MCF 10A (cell line): ENCODE data around the gene TRIM33. TPM values are rescaled to one million over a fixed set of nuclear protein-coding genes. Genes with fewer than 3 reads are reported as not detected.

ENCODE experiments used
- BruUV-seq: library from RNA; stranded (reverse); fragments of 400-500 nt; replicated peaks from 2 replicates; lab custom pipeline; 2021; lab: Mats Ljungman, UMichigan
- CTCF ChIA-PET: fragments of 300-600 bp; sonication (Branson Sonifier 250); formaldehyde crosslinking; extraction: SDS; loops from one replicate; lab custom pipeline; 2021; ENCODE audit warnings: antibody characterized with exemption, inconsistent platforms; lab: Yijun Ruan, JAX
- POLR2A ChIA-PET: fragments of 300-600, 350-650 bp; sonication (Branson Sonifier 250); formaldehyde crosslinking; extraction: SDS; loops from one replicate; lab custom pipeline; 2020; ENCODE audit warnings: antibody characterized with exemption, inconsistent platforms; lab: Yijun Ruan, JAX
- DNase-seq: peaks from one replicate; pipeline ENCODE4 v3.0.0-alpha.2; 2018; ENCODE audit not compliant: unreplicated experiment
- H3K27ac Mint-ChIP-seq: one replicate; pipeline ENCODE4 v1.8.0; 2022; ENCODE audit warnings: mild to moderate bottlenecking, low read depth, mixed read lengths; ENCODE audit not compliant: unreplicated experiment
- H3K27me3 Mint-ChIP-seq: one replicate; pipeline ENCODE4 v1.8.0; 2022; ENCODE audit warnings: mixed read lengths; ENCODE audit not compliant: insufficient read depth, unreplicated experiment
- H3K36me3 Mint-ChIP-seq: one replicate; pipeline ENCODE4 v1.8.0; 2022; ENCODE audit warnings: mild to moderate bottlenecking, moderate library complexity, mixed read lengths; ENCODE audit not compliant: insufficient read depth, unreplicated experiment
- H3K4me1 Mint-ChIP-seq: one replicate; pipeline ENCODE4 v1.8.0; 2022; ENCODE audit warnings: mixed read lengths; ENCODE audit not compliant: insufficient read depth, unreplicated experiment
- H3K4me3 Mint-ChIP-seq: one replicate; pipeline ENCODE4 v1.8.0; 2022; ENCODE audit warnings: mild to moderate bottlenecking, moderate library complexity, mixed read lengths; ENCODE audit not compliant: unreplicated experiment
- H3K9me3 Mint-ChIP-seq: one replicate; pipeline ENCODE4 v1.8.0; 2022; ENCODE audit warnings: mixed read lengths; ENCODE audit not compliant: unreplicated experiment
- CTCF ChIP-seq: fragments of 200-600 bp; IDR thresholded peaks from one replicate; pipeline ENCODE4 v1.8.0; 2022; ENCODE audit warnings: antibody characterized with exemption, mild to moderate bottlenecking; ENCODE audit not compliant: unreplicated experiment
- intact Hi-C: fragments of 100-400 bp; cut with micrococcal nuclease; formaldehyde crosslinking; loops from 2 replicates; pipeline ENCODE4 v1.14.1; 2022
- total RNA-seq: library from RNA; stranded (reverse); gene quantifications from 2 replicates; pipeline ENCODE4 v1.2.3, GENCODE V29; 2022

TRIM33 gene
- total RNA-seq, 1 experiment from 2014 or later = 33.2 TPM

GRCh38 chr1:114531094-114531493, 20.1 kb upstream of the TRIM33 start:
- intact Hi-C loops = no loop called here

GRCh38 chr1:114530224-114530623, 19.2 kb upstream of the TRIM33 start:
- DNase-seq = no peak
- CTCF ChIA-PET = interaction anchor here (0.6 to 1.0 kb wide), 3 partner anchors 18 to 1699 kb away, joined by 3 read pairs; no protein-coding TSS in a partner anchor
- no peaks in the 10 kb centered on the region for H3K9me3 Mint-ChIP-seq
- TF ChIP-seq CTCF = no peak
- intact Hi-C loops = no loop called here
- no peak overlapping the region for H3K4me3 Mint-ChIP-seq
- no peaks in the 10 kb centered on the region for H3K27me3 Mint-ChIP-seq
- H3K4me1 Mint-ChIP-seq = no peaks in the 10 kb centered on the region
- POLR2A ChIA-PET = interaction anchor here (1.2 kb wide), 1 partner anchor 19 kb away, joined by 3 read pairs; no protein-coding TSS in a partner anchor
- no peaks in the 10 kb centered on the region for H3K36me3 Mint-ChIP-seq
- no peak overlapping the region for H3K27ac Mint-ChIP-seq
- BruUV-seq = no TSS peak

More at GRCh38 chr1:114531094-114531493, 20.1 kb upstream of the TRIM33 start:
- H3K9me3 Mint-ChIP-seq = no peaks in the 10 kb centered on the region
- no peaks in the 10 kb centered on the region for H3K27me3 Mint-ChIP-seq
- H3K4me3 Mint-ChIP-seq = no peak overlapping the region
- no peak for DNase-seq
- no TSS peak for BruUV-seq
- H3K36me3 Mint-ChIP-seq = no peaks in the 10 kb centered on the region
- TF ChIP-seq CTCF = no peak
- CTCF ChIA-PET = interaction anchor here (1.0 kb wide), 1 partner anchor 19 kb away, joined by 3 read pairs; no protein-coding TSS in a partner anchor
- no peak overlapping the region for H3K27ac Mint-ChIP-seq
- POLR2A ChIA-PET = no interaction called here
- H3K4me1 Mint-ChIP-seq = no peaks in the 10 kb centered on the region

- CTCF ChIA-PET = interaction anchor here (1.6 kb wide), 1 partner anchor 14 kb away, joined by 3 read pairs; the partner anchor contains the start of gene TRIM33
- no peaks in the 10 kb centered on the region for H3K4me1 Mint-ChIP-seq
- no peak for DNase-seq
- no peak for TF ChIP-seq CTCF
- H3K4me3 Mint-ChIP-seq = no peak overlapping the region
- POLR2A ChIA-PET = interaction anchor here (1.3 to 2.3 kb wide), 3 partner anchors 10 to 31 kb away, joined by 4 to 8 read pairs (median 4); partner anchors contain the start of gene TRIM33
- no peaks in the 10 kb centered on the region for H3K9me3 Mint-ChIP-seq
- no peaks in the 10 kb centered on the region for H3K36me3 Mint-ChIP-seq
- BruUV-seq = no TSS peak
- H3K27me3 Mint-ChIP-seq = no peaks in the 10 kb centered on the region
- intact Hi-C loops = no loop called here
- H3K27ac Mint-ChIP-seq = no peak overlapping the region
Observed at GRCh38 chr1:114524944-114525343, 13.9 kb upstream of the TRIM33 start.

GRCh38 chr1:114522264-114522575, 11.2 kb upstream of the TRIM33 start:
- CTCF ChIA-PET = no interaction called here
- no TSS peak for BruUV-seq
- no peaks in the 10 kb centered on the region for H3K9me3 Mint-ChIP-seq

More at GRCh38 chr1:114522264-114522575, 11.2 kb upstream of the TRIM33 start:
- Mint-ChIP-seq H3K36me3 (no peaks in the 10 kb centered on the region), H3K27ac (no peak overlapping the region), H3K27me3 (no peaks in the 10 kb centered on the region), H3K4me3 (no peak overlapping the region), H3K4me1 (no peaks in the 10 kb centered on the region)
- POLR2A ChIA-PET = interaction anchor here (0.7 to 1.6 kb wide), 3 partner anchors 11 to 26 kb away, joined by 4 to 10 read pairs (median 6); partner anchors contain the start of gene TRIM33
- no peak for DNase-seq
- TF ChIP-seq CTCF = no peak
- intact Hi-C loops = no loop called here
